WERI-Rb-1 (cell line): ENCODE data around the gene ASB8.

Experiments
- DNase-seq: peaks from one replicate; pipeline ENCODE4 v3.0.0-alpha.2; 2020
- H3K27ac ChIP-seq: fragments of 250-450 bp; sonication (Bioruptor Pico); 2 replicates; pipeline ENCODE4 v1.5.1; 2020; ENCODE audit warnings: mild to moderate bottlenecking, moderate library complexity
- H3K27me3 ChIP-seq: fragments of 250-450 bp; sonication (Bioruptor Pico); 2 replicates; pipeline ENCODE4 v1.5.1; 2021; ENCODE audit warnings: mild to moderate bottlenecking, low read depth, moderate library complexity; ENCODE audit not compliant: insufficient read depth, severe bottlenecking
- H3K36me3 ChIP-seq: fragments of 250-450 bp; sonication (Bioruptor Pico); 2 replicates; pipeline ENCODE4 v1.5.1; 2020; ENCODE audit warnings: mild to moderate bottlenecking, moderate library complexity
- H3K4me3 ChIP-seq: 2 replicates; pipeline ENCODE4 v1.5.1; 2011; ENCODE audit warnings: low read depth, mild to moderate bottlenecking, control low read depth, low read length
- H3K9me3 ChIP-seq: fragments of 250-450 bp; sonication (Bioruptor Pico); 2 replicates; pipeline ENCODE4 v1.5.1; 2021; ENCODE audit warnings: mild to moderate bottlenecking, moderate library complexity; ENCODE audit not compliant: severe bottlenecking
- TF ChIP-seq, protein P1 (sequence below): IDR thresholded peaks from 2 replicates; pipeline ENCODE4 v1.5.1; 2011; ENCODE audit warnings: low read depth, mild to moderate bottlenecking, control low read depth, inconsistent platforms, low read length

ASB8 gene

DNA sequence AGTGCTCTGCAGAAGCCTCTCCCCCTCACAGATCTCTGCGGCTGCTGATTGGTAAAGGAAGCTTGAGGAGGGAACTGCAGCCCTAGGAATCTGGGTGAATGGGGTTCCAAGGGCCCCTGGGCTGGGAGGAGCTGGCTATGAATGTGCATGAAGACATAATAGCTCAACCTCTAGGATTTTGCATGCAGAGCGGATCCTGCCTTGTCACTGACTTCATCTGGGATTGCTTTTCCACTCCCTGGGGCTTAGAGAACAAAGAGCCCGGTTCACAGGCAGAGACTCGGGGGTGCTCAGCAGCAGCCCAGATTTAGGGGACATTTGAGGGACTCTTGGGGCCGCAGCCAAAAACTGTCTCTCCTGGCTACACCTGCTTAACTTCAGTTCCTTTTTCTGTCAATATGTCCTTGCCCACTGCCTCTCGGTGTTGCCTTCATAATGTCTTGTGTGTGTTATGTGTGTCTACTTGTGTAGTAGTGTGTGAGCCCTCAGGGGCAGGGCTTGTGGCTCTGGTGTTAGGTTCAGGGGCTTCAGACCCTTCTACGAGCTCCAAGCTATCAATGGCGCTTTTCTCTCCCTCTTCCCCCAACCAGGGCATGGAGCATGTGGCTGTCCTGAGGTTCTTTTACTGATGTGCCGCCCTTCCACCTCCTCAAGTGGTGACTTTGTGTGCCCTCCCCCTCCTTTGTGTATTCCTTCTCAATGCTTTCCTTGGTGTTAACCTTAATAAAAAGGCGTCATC is 28.0 kb upstream of the ASB8 start:
- Histone ChIP-seq H3K9me3 (no peaks in the 10 kb centered on the region), H3K27me3 (peaks cover 85% of the 10 kb centered on the region), H3K36me3 (no peaks in the 10 kb centered on the region), H3K4me3 (no peak overlapping the region), H3K27ac (no peak overlapping the region)
- TF ChIP-seq, protein P1, sequence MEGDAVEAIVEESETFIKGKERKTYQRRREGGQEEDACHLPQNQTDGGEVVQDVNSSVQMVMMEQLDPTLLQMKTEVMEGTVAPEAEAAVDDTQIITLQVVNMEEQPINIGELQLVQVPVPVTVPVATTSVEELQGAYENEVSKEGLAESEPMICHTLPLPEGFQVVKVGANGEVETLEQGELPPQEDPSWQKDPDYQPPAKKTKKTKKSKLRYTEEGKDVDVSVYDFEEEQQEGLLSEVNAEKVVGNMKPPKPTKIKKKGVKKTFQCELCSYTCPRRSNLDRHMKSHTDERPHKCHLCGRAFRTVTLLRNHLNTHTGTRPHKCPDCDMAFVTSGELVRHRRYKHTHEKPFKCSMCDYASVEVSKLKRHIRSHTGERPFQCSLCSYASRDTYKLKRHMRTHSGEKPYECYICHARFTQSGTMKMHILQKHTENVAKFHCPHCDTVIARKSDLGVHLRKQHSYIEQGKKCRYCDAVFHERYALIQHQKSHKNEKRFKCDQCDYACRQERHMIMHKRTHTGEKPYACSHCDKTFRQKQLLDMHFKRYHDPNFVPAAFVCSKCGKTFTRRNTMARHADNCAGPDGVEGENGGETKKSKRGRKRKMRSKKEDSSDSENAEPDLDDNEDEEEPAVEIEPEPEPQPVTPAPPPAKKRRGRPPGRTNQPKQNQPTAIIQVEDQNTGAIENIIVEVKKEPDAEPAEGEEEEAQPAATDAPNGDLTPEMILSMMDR: no peak
- DNase-seq: no peak

DNA sequence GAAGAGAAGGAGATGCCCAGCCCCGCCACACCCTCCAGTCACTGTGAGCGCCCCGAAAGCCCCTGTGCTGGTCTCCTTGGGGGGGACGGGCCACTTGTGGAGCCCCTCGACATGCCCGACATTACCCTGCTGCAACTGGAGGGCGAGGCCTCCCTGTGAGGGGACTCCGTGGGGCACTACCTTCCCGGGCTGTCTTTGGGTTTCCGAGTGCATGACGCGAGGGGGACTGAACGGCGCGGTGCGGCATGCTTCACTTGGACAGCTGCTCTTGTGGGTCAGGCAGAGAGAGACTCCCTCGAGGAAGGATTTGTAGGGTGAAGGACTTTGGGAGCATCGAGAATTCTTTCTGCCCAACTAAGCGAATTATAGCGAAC is 27.2 kb upstream of the ASB8 start:
- Histone ChIP-seq H3K9me3 (no peaks in the 10 kb centered on the region), H3K27me3 (peaks cover 86% of the 10 kb centered on the region), H3K27ac (no peak overlapping the region), H3K4me3 (no peak overlapping the region), H3K36me3 (no peaks in the 10 kb centered on the region)
- no peak for DNase-seq
- TF ChIP-seq, protein P1: no peak

DNA sequence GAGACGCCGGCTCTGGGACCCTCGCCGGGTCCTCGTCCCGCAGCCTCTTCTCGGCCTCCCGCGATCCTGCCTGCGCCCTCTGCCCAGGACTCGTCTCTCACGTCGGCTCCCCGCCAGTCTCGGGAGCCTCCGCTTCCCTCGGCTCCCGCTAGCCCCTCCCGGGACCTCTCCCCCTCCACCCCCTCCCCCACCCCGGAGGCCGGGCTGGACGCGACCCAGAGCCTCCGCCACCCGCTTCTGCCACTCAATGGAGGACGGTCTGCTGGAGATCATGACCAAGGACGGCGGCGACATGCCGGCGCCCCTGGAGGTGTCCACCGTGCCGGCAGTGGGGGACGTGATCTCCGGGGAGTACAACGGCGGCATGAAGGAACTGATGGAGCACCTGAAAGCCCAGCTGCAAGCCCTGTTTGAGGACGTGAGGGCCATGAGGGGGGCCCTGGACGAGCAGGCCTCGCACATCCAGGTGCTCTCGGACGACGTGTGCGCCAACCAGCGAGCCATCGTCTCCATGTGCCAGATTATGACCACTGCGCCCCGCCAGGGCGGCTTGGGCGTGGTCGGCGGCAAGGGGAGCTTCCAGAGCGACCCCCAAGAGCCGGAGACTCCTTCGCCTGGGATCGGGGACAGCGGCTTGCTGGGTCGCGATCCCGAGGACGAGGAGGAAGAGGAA is 26.7 kb upstream of the ASB8 start:
- Histone ChIP-seq H3K27me3 (peaks cover 87% of the 10 kb centered on the region), H3K27ac (no peak overlapping the region), H3K9me3 (no peaks in the 10 kb centered on the region), H3K36me3 (no peaks in the 10 kb centered on the region), H3K4me3 (peak overlapping the region; percentile 53)
- TF ChIP-seq, protein P1: no peak
- DNase-seq: no peak

DNA sequence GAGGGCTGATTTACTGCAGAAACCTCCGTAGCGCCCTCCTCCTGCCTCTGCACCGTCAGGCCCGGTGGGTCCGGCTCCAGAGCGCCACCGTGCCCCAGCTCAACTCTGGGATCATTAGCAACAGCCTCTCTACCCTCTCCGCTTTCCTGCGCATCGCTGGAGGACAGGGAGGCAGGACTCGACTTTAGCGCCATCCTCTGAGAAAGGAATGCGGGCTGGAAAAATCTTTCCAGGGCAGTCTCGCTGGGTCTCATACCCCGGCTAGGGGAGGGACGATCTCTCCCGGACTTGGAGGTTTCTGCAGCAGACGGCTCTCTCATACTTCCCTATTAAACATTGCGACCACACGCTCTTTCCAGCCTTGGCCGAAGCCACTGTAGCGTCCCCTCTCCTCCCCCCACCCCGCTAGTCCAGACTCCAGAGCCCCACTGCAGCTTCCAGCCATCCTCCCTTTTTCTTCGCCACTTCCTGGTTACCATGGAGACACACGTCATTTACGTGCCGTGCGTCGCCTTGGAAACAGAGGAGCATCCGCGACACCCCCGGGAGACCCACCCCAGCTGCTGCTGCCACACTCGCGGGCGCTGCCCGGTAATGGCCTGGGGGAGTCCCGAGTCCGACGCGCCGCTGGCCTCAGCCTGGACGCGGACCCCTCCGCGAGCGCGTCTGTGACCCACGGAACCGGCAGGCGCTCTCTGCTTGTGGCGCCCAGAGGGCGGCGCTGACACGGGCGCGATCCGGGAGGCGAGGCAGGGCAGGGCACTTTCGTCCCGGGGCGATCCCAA is 26.0 kb upstream of the ASB8 start, which contains the start of gene CCDC184:
Gene CCDC184 (plus strand): TSS at position 554 of the 785 bp plus-strand sequence. CDS start 479 bp downstream, outside the sequence.
- Histone ChIP-seq H3K4me3 (peak within 1 kb of the TSS; percentile 53), H3K27ac (no peak within 1 kb of the TSS), H3K27me3 (peaks cover 83% of the 10 kb centered on the region), H3K9me3 (no peaks in the 10 kb centered on the region), H3K36me3 (no peaks in the 10 kb centered on the region)
- DNase-seq: peak; percentile 64
- TF ChIP-seq, protein P1: peak; percentile 68

DNA sequence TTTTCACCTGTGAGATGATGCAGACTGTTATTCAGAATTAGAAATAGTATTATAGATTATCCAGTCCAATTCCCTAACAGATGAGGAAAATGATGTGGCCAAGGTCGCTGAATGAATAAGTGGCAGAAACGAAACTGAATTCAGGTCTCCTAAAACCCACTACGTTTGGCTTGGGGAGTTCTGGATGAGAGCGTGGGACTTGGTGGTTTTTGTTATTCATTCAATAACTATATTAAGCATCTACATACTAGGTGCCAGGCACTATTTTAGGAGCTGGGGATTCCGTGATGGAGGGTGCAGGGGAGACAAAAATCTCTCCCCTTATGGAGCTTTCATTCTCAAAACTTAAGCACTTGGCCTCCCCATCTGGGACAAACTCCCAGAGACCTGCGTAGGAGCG is 25.3 kb upstream of the ASB8 start:
- Histone ChIP-seq H3K27ac (no peak overlapping the region), H3K36me3 (no peaks in the 10 kb centered on the region), H3K4me3 (peak overlapping the region; percentile 53), H3K27me3 (peaks cover 81% of the 10 kb centered on the region), H3K9me3 (no peaks in the 10 kb centered on the region)
- TF ChIP-seq, protein P1: no peak
- no peak for DNase-seq
